Osteoblast (primary cell): ENCODE results near the gene PTBP1. TPM values are rescaled to one million over a fixed set of nuclear protein-coding genes. Genes with fewer than 3 reads are reported as not detected.

ENCODE experiments used
- DNase-seq: peaks from one replicate; pipeline ENCODE4 v3.0.0; 2011; ENCODE audit warnings: low spot score, mixed read lengths; ENCODE audit not compliant: insufficient read length; ENCODE audit errors: missing footprints
- H2AFZ ChIP-seq: 2 replicates; pipeline ENCODE4 v1.6.0; 2011; ENCODE audit warnings: mild to moderate bottlenecking, low read length
- H3K27ac ChIP-seq: 2 replicates; pipeline ENCODE4 v1.5.1; 2011; ENCODE audit warnings: mild to moderate bottlenecking, low read depth, low read length, moderate library complexity
- H3K27me3 ChIP-seq: 2 replicates; pipeline ENCODE4 v1.6.0; 2012; ENCODE audit warnings: mild to moderate bottlenecking, control low read depth, inconsistent platforms, low read length, moderate library complexity; ENCODE audit not compliant: insufficient read depth
- H3K36me3 ChIP-seq: 2 replicates; pipeline ENCODE4 v1.5.1; 2011; ENCODE audit warnings: mild to moderate bottlenecking, low read length, control low read depth, moderate library complexity; ENCODE audit not compliant: insufficient read depth
- H3K4me1 ChIP-seq: 2 replicates; pipeline ENCODE4 v1.5.1; 2011; ENCODE audit warnings: mild to moderate bottlenecking, low read length, control low read depth, moderate library complexity; ENCODE audit not compliant: insufficient read depth
- H3K4me2 ChIP-seq: 2 replicates; pipeline ENCODE4 v1.6.0; 2011; ENCODE audit warnings: mild to moderate bottlenecking, low read length; ENCODE audit not compliant: insufficient read depth
- H3K4me3 ChIP-seq: fragments of 200-600 bp; sonication (generic); 3 replicates; pipeline ENCODE4 v1.5.1; 2012; ENCODE audit warnings: mild to moderate bottlenecking, low read length, inconsistent platforms; ENCODE audit not compliant: insufficient read depth
- H3K79me2 ChIP-seq: 2 replicates; pipeline ENCODE4 v1.6.0; 2012; ENCODE audit warnings: mild to moderate bottlenecking, low read length, control low read depth, inconsistent platforms; ENCODE audit not compliant: insufficient read depth
- H3K9me3 ChIP-seq: 2 replicates; pipeline ENCODE4 v1.5.1; 2011; ENCODE audit warnings: low read depth, low read length, control low read depth
- H4K20me1 ChIP-seq: 2 replicates; pipeline ENCODE4 v1.6.0; 2012; ENCODE audit warnings: mild to moderate bottlenecking, low read length, control low read depth; ENCODE audit not compliant: insufficient read depth
- CTCF ChIP-seq: IDR thresholded peaks from 2 replicates; pipeline ENCODE4 v1.5.1; 2011; ENCODE audit warnings: mild to moderate bottlenecking, low read depth, low read length, moderate library complexity; ENCODE audit errors: extremely low read depth
- total RNA-seq: library from RNA; depleted of rRNA; stranded (reverse); fragments of >200 nt; gene quantifications from 2 replicates; pipeline ENCODE4 v1.2.3, GENCODE V29; 2012

Gene PTBP1
- total RNA-seq, 1 donor = 106 TPM

- no peaks in the 10 kb centered on the region for H3K36me3 ChIP-seq
- H3K9me3 ChIP-seq = no peaks in the 10 kb centered on the region
- no peak overlapping the region for H3K4me2 ChIP-seq
- DNase-seq = peak; percentile 94
- H3K4me1 ChIP-seq = peaks cover 21% of the 10 kb centered on the region
- no peaks in the 10 kb centered on the region for H4K20me1 ChIP-seq
- no peak overlapping the region for H3K27ac ChIP-seq
- TF ChIP-seq CTCF = no peak
- no peaks in the 10 kb centered on the region for H3K27me3 ChIP-seq
- no peak overlapping the region for H2AFZ ChIP-seq
- no peaks in the 10 kb centered on the region for H3K79me2 ChIP-seq
- no peak overlapping the region for H3K4me3 ChIP-seq
These were observed 41.0 kb upstream of the PTBP1 start for GRCh38 chr19:756236-756635.

- Histone ChIP-seq H3K4me2 (no peak overlapping the region), H4K20me1 (no peaks in the 10 kb centered on the region), H3K36me3 (no peaks in the 10 kb centered on the region), H3K27ac (no peak overlapping the region), H3K79me2 (no peaks in the 10 kb centered on the region), H2AFZ (no peak overlapping the region), H3K4me1 (peaks cover 14% of the 10 kb centered on the region), H3K4me3 (no peak overlapping the region), H3K9me3 (no peaks in the 10 kb centered on the region), H3K27me3 (no peaks in the 10 kb centered on the region)
- peak; percentile 85 for DNase-seq
- TF ChIP-seq CTCF = no peak
These were observed 40.2 kb upstream of the PTBP1 start for GRCh38 chr19:756821-757688.

- Histone ChIP-seq H3K36me3 (no peaks in the 10 kb centered on the region), H3K9me3 (no peaks in the 10 kb centered on the region), H3K79me2 (no peaks in the 10 kb centered on the region), H3K4me1 (peaks cover 6% of the 10 kb centered on the region), H2AFZ (no peak overlapping the region), H4K20me1 (no peaks in the 10 kb centered on the region), H3K4me2 (no peak overlapping the region), H3K27me3 (no peaks in the 10 kb centered on the region), H3K4me3 (no peak overlapping the region), H3K27ac (no peak overlapping the region)
- peak; percentile 79 for DNase-seq
- no peak for TF ChIP-seq CTCF
These were observed 39.2 kb upstream of the PTBP1 start for GRCh38 chr19:757811-758668.

DNA sequence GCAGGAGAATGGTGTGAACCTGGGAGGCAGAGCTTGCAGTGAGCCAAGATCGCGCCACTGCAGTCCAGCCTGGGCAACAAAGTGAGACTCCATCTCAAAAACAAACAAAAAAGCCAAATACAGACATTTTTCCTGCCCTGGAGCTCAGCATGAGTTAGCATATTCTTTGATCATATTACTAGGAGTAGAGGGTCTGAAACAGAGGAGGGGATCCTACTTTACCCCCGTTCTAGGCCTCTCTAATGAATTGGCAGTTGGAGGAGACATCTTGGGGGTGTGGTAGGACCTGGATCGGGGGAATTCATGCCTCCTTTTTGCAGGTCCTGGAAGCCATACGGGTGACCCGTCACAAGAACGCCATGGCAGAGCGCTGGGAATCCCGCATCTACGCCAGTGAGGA lies 34.1 kb upstream of the PTBP1 start:
- H4K20me1 ChIP-seq = no peaks in the 10 kb centered on the region
- no peaks in the 10 kb centered on the region for H3K4me1 ChIP-seq
- no peak for TF ChIP-seq CTCF
- H3K79me2 ChIP-seq = no peaks in the 10 kb centered on the region
- H3K27me3 ChIP-seq = no peaks in the 10 kb centered on the region
- H3K36me3 ChIP-seq = no peaks in the 10 kb centered on the region
- no peak overlapping the region for H3K27ac ChIP-seq
- DNase-seq = peak; percentile 53
- H3K4me2 ChIP-seq = no peak overlapping the region
- no peaks in the 10 kb centered on the region for H3K9me3 ChIP-seq
- H3K4me3 ChIP-seq = no peak overlapping the region
- no peak overlapping the region for H2AFZ ChIP-seq
